ENCODE measurements around the gene NFU1. TPM values are rescaled to one million over a fixed set of nuclear protein-coding genes. Genes with fewer than 3 reads are reported as not detected.

Gene NFU1
- total RNA-seq, 2 experiments from 2014 or later: 41.0 to 46.2 TPM

DNA sequence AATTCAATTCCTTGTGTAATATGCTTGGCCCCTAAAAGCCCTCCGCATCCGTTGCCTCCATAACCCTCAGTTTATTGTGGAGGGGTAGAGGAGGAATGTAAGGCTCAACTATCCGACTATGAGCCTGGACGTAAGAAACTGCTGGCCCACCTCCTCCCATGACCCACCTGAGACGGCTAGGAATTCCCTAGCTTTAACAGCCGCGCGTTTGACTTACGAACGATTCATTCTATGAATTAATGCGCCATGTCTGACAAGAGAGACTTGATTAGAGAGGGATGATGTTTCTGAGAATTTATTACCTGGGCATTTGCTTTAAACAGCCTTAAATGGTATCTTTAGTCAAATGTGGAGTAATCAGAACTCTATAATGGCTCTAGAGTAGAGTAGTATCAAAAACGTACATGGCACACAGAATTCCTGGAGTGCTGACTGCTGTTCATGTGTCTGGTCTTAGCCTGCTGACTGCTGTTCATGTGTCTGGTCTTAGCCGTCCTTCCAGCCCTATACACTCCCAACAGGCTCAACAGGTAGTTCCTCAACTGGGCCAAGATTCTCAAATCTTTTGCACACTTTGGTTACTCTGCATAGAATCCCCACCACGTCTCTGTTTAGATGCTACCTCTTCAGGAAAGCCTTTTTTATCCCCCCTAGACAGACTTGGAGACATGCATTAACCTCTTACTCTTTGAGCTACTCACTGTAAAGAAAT is 49.3 kb downstream of the NFU1 start:
- Mint-ChIP-seq H3K27ac (peak overlapping the region; percentile 93), H3K9me3 (no peaks in the 10 kb centered on the region), H3K36me3 (ENCODE audit: low read depth) (peaks cover 1% of the 10 kb centered on the region), H3K27me3 (no peaks in the 10 kb centered on the region), H3K4me3 (peak overlapping the region; percentile 89), H3K4me1 (ENCODE audit: low read depth) (peaks cover 29% of the 10 kb centered on the region)
- CTCF ChIA-PET: interaction anchor here (0.9 to 1.3 kb wide), 2 partner anchors 12 to 49 kb away, joined by 4 to 6 read pairs; partner anchors contain the start of gene NFU1
- intact Hi-C loops (cut with micrococcal nuclease): no loop called here
- no peak for DNase-seq
- POLR2A ChIA-PET: interaction anchor here (1.1 kb wide), 1 partner anchor 49 kb away, joined by 4 read pairs; the partner anchor contains the start of gene NFU1
- TF ChIP-seq, protein P1, sequence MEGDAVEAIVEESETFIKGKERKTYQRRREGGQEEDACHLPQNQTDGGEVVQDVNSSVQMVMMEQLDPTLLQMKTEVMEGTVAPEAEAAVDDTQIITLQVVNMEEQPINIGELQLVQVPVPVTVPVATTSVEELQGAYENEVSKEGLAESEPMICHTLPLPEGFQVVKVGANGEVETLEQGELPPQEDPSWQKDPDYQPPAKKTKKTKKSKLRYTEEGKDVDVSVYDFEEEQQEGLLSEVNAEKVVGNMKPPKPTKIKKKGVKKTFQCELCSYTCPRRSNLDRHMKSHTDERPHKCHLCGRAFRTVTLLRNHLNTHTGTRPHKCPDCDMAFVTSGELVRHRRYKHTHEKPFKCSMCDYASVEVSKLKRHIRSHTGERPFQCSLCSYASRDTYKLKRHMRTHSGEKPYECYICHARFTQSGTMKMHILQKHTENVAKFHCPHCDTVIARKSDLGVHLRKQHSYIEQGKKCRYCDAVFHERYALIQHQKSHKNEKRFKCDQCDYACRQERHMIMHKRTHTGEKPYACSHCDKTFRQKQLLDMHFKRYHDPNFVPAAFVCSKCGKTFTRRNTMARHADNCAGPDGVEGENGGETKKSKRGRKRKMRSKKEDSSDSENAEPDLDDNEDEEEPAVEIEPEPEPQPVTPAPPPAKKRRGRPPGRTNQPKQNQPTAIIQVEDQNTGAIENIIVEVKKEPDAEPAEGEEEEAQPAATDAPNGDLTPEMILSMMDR (IDR thresholded peaks at IDR 0.05): no peak
- ATAC-seq: no peak

DNA sequence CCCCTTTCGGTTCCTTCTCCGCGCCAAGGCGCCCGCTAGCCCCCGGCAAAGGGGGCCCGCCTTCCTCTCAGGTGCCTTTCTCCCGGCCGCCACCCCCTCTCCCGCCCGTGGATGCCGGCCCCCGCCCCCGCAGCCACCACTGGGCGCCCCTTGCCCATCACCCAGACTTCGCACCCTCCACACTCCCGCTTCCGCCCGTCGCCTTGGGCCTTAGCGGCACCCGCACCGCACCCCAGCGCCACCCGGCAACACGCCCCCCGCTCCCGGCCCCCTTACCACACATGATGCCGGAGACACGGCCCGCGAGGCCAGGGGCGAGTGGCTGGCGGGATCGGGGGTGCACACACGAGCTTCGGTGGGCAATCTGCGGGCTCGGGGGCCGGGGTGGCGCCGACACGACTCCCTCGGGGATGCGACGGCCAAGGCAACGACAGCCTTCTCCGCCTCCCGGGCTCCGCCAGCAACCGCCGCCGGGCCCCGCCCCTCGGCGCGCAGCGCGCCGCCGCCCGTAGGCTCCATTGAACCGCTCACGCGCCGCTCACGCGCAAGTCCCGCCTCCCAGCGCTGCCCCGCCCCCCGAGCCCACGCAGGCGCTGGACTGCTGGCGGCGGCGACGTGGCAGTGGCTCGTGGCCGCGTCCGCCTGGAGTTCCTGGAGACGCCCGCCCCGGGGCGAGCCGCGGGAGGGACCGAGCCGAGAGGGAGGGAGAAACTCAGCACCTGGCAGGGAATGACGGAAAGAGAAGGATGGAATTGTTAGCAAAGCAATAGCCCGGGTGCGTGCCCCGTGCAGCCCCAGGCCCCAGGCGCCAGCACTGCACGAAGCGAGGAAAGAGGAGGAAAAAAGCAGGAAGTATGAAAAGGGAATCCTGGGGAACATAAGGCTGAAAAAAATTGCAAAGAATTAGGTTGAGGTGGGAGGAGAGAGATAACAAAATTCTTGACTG is 50.2 kb downstream of the NFU1 start, which contains the start of gene GFPT1:
Gene GFPT1, minus strand, starts transcription at position 439 of the 946 bp plus-strand sequence. Its CDS starts 156 bp downstream, at position 283.
- peaks cover 7% of the 10 kb centered on the region for H3K36me3 Mint-ChIP-seq (ENCODE audit: low read depth)
- ATAC-seq (peak; percentile 97), DNase-seq (peak; percentile 94)
- CTCF ChIA-PET: interaction anchor here (0.7 to 2.0 kb wide), 6 partner anchors 10 to 338 kb away, joined by 3 to 9 read pairs (median 4); partner anchors contain the start of gene NFU1
- H3K4me1 Mint-ChIP-seq (ENCODE audit: low read depth): peaks cover 38% of the 10 kb centered on the region
- peak within 1 kb of the TSS; percentile 93 for H3K27ac Mint-ChIP-seq
- POLR2A ChIA-PET: interaction anchor here (0.9 to 1.1 kb wide), 4 partner anchors 12 to 189 kb away, joined by 4 to 7 read pairs (median 4); partner anchors contain the start of gene NFU1
- H3K4me3 Mint-ChIP-seq: peak within 1 kb of the TSS; percentile 89
- TF ChIP-seq, protein P1 (IDR thresholded peaks at IDR 0.05): no peak
- no peaks in the 10 kb centered on the region for H3K27me3 Mint-ChIP-seq
- H3K9me3 Mint-ChIP-seq: no peaks in the 10 kb centered on the region
- intact Hi-C loops (cut with micrococcal nuclease): no loop called here

DNA sequence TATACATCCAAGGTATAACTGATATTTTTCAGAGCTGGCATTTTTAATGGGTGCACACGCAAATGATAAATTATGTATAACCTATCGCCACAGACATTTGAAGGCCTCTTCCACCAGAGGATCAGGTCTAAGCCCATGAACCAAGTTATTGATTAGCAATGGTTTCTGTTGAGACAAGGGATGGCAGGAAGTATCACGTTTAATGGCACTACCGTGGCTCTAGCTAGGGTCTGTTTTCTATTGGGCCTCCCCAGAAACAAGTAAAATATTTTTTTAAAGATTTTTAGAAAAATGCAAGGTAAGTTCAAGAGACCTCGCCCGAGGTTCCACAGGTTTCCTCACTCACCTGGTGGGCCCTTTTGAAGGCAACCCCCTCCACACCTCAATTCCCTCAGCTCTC is 50.9 kb downstream of the NFU1 start:
- CTCF ChIA-PET: interaction anchor here (0.7 to 2.4 kb wide), 6 partner anchors 9 to 338 kb away, joined by 3 to 9 read pairs (median 4); partner anchors contain the start of gene NFU1

DNA sequence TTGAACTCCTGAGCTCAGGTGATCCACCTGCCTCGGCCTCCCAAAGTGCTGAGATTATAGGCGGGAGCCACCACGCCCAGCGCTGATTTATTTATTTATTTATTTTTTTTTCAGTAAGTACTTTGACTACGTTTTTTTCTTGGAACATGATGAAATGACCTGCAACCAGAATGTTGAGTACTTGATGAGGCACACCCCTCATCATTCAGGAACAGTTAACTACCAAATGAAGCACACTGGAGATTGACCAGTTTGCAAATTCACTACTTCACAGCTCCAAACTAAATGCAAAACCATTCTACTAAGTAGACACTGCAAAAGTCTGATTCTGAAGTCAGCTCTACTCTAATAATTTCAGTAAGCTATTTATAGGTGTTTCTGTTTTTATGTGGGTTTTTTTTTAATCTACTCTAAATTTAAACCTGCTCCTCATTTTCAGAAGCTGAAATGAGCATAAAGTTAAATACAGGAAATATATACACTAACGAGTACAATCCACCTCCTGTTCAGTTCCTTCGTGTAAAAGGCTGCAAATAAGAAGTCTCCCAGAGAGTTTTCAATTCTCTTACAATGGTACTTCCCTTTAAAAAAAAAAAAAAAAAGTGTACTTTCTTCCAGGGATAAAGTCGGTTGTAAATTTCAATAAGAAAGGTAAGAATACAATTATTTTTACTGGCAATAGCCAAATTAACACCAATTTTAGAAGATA is 51.6 kb downstream of the NFU1 start:
- Mint-ChIP-seq H3K27ac (peak overlapping the region; percentile 79), H3K4me1 (ENCODE audit: low read depth) (peaks cover 45% of the 10 kb centered on the region), H3K27me3 (no peaks in the 10 kb centered on the region), H3K9me3 (no peaks in the 10 kb centered on the region), H3K36me3 (ENCODE audit: low read depth) (peaks cover 7% of the 10 kb centered on the region), H3K4me3 (peak overlapping the region; percentile 89)
- no peak for ATAC-seq
- CTCF ChIA-PET: interaction anchor here (1.1 to 2.4 kb wide), 6 partner anchors 8 to 339 kb away, joined by 3 to 9 read pairs (median 4); partner anchors contain the start of gene NFU1
- intact Hi-C loops (cut with micrococcal nuclease): no loop called here
- POLR2A ChIA-PET: interaction anchor here (0.6 to 1.1 kb wide), 4 partner anchors 10 to 191 kb away, joined by 3 to 7 read pairs (median 4); partner anchors contain the start of gene NFU1
- TF ChIP-seq, protein P1 (IDR thresholded peaks at IDR 0.05): no peak
- DNase-seq: no peak

More for the DNA sequence above, 50.9 kb downstream of the NFU1 start:
- Mint-ChIP-seq H3K4me1 (ENCODE audit: low read depth) (peaks cover 41% of the 10 kb centered on the region), H3K27ac (peak overlapping the region; percentile 79), H3K4me3 (peak overlapping the region; percentile 89), H3K27me3 (no peaks in the 10 kb centered on the region), H3K36me3 (ENCODE audit: low read depth) (peaks cover 7% of the 10 kb centered on the region), H3K9me3 (no peaks in the 10 kb centered on the region)
- POLR2A ChIA-PET: interaction anchor here (0.9 to 1.1 kb wide), 3 partner anchors 11 to 190 kb away, joined by 4 to 7 read pairs (median 4); partner anchors contain the start of gene NFU1
- DNase-seq (no peak), ATAC-seq (no peak)
- TF ChIP-seq, protein P1 (IDR thresholded peaks at IDR 0.05): no peak
- intact Hi-C loops (cut with micrococcal nuclease): no loop called here
